OCI-LY1 (cell line): Measurements from ENCODE around the gene LHCGR.

ENCODE experiments used
- H2AFZ ChIP-seq: fragments of 200-600 bp; sonication (generic), shearing (Covaris generic); 2 replicates; pipeline ENCODE4 v1.6.0; 2014; ENCODE audit warnings: antibody characterized with exemption, mild to moderate bottlenecking, low read length
- H3F3A ChIP-seq: fragments of 200-600 bp; sonication (generic), shearing (Covaris generic); 2 replicates; pipeline ENCODE4 v1.6.0; 2014; ENCODE audit warnings: mild to moderate bottlenecking, antibody characterized with exemption, low read length, moderate library complexity; ENCODE audit not compliant: insufficient read depth
- H3K27ac ChIP-seq: fragments of 200-600 bp; sonication (generic); 2 replicates; pipeline ENCODE4 v1.5.1; 2014; ENCODE audit warnings: low read length, mixed run types, mild to moderate bottlenecking, low read depth; ENCODE audit not compliant: poor library complexity, severe bottlenecking
- H3K27me3 ChIP-seq: fragments of 200-600 bp; sonication (generic); 2 replicates; pipeline ENCODE4 v1.6.0; 2014; ENCODE audit warnings: antibody characterized with exemption, mild to moderate bottlenecking, low read length, moderate library complexity; ENCODE audit not compliant: insufficient read depth
- H3K36me3 ChIP-seq: fragments of 200-600 bp; sonication (generic); 2 replicates; pipeline ENCODE4 v1.6.1; 2014; ENCODE audit warnings: mild to moderate bottlenecking, antibody characterized with exemption, low read length, moderate library complexity, mixed read lengths; ENCODE audit not compliant: insufficient read depth
- H3K4me1 ChIP-seq: fragments of 200-600 bp; sonication (generic); 2 replicates; pipeline ENCODE4 v1.5.1; 2014; ENCODE audit warnings: mild to moderate bottlenecking, low read length, moderate library complexity; ENCODE audit not compliant: insufficient read depth, severe bottlenecking
- H3K4me2 ChIP-seq: fragments of 200-600 bp; sonication (generic), shearing (Covaris generic); 2 replicates; pipeline ENCODE4 v1.6.1; 2014; ENCODE audit warnings: low read length
- H3K4me3 ChIP-seq: fragments of 200-600 bp; sonication (generic); 2 replicates; pipeline ENCODE4 v1.5.1; 2014; ENCODE audit warnings: low read length, low read depth, mild to moderate bottlenecking, mixed read lengths; ENCODE audit not compliant: poor library complexity, severe bottlenecking
- H3K79me2 ChIP-seq: fragments of 200-600 bp; shearing (Covaris generic); 2 replicates; pipeline ENCODE4 v1.6.1; 2016; ENCODE audit warnings: mixed run types, low read length, mixed read lengths; ENCODE audit not compliant: insufficient read depth
- H3K9ac ChIP-seq: fragments of 200-600 bp; sonication (generic), shearing (Covaris generic); 2 replicates; pipeline ENCODE4 v1.6.1; 2014; ENCODE audit warnings: mild to moderate bottlenecking, low read length, mixed read lengths
- H3K9me2 ChIP-seq: fragments of 200-600 bp; sonication (generic), shearing (Covaris generic); 2 replicates; pipeline ENCODE4 v1.6.1; 2014; ENCODE audit warnings: low read depth, mild to moderate bottlenecking, low read length, mixed read lengths
- H3K9me3 ChIP-seq: fragments of 200-600 bp; shearing (Covaris generic); 2 replicates; pipeline ENCODE4 v1.6.1; 2014; ENCODE audit warnings: low read length, mixed read lengths
- H4K20me1 ChIP-seq: fragments of 200-600 bp; sonication (generic), shearing (Covaris generic); 2 replicates; pipeline ENCODE4 v1.6.0; 2016; ENCODE audit warnings: mild to moderate bottlenecking, low read length; ENCODE audit not compliant: insufficient read depth
- EZH2 ChIP-seq: fragments of 200-600 bp; sonication (generic), shearing (Covaris generic); IDR thresholded peaks from 2 replicates; pipeline ENCODE4 v1.8.0; 2017; ENCODE audit warnings: borderline replicate concordance, mixed run types, mild to moderate bottlenecking, antibody characterized with exemption, low read length, moderate library complexity, mixed read lengths
- TF ChIP-seq, protein P1 (sequence below): fragments of 200-600 bp; sonication (generic), shearing (Covaris generic); IDR thresholded peaks from 2 replicates; pipeline ENCODE4 v1.5.1; 2017; ENCODE audit warnings: mild to moderate bottlenecking, antibody characterized with exemption, low read length, moderate library complexity, mixed read lengths

The LHCGR gene

DNA sequence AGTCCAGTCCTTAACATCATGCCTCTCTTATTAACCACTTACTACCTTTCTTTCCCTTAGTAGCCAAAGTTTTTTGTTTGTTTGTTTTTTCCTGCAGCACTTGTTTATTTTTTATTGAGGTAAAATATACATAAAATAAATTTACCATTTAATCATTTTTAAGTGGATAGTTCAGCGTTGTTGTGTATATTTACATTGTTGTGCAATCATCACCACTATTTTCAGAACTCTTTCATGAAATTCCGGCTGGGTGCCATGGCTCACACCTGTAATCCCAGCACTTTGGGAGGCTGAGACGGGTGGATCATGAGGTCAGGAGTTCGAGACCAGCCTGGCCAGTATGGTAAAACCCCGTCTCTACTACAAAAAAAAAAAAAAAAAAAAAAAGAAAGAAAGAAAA lies 38.1 kb upstream of the LHCGR start:
- H3K9ac ChIP-seq = no peak overlapping the region
- no peak overlapping the region for H2AFZ ChIP-seq
- H3K4me2 ChIP-seq = no peak overlapping the region
- H3F3A ChIP-seq = no peaks in the 10 kb centered on the region
- H3K4me3 ChIP-seq = no peak overlapping the region
- H3K4me1 ChIP-seq = no peaks in the 10 kb centered on the region
- TF ChIP-seq, protein P1, sequence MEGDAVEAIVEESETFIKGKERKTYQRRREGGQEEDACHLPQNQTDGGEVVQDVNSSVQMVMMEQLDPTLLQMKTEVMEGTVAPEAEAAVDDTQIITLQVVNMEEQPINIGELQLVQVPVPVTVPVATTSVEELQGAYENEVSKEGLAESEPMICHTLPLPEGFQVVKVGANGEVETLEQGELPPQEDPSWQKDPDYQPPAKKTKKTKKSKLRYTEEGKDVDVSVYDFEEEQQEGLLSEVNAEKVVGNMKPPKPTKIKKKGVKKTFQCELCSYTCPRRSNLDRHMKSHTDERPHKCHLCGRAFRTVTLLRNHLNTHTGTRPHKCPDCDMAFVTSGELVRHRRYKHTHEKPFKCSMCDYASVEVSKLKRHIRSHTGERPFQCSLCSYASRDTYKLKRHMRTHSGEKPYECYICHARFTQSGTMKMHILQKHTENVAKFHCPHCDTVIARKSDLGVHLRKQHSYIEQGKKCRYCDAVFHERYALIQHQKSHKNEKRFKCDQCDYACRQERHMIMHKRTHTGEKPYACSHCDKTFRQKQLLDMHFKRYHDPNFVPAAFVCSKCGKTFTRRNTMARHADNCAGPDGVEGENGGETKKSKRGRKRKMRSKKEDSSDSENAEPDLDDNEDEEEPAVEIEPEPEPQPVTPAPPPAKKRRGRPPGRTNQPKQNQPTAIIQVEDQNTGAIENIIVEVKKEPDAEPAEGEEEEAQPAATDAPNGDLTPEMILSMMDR = no peak
- no peak for TF ChIP-seq EZH2
- no peak overlapping the region for H3K27ac ChIP-seq
- no peaks in the 10 kb centered on the region for H3K9me3 ChIP-seq
- no peaks in the 10 kb centered on the region for H3K36me3 ChIP-seq
- H4K20me1 ChIP-seq = no peaks in the 10 kb centered on the region
- H3K79me2 ChIP-seq = no peaks in the 10 kb centered on the region
- H3K27me3 ChIP-seq = no peaks in the 10 kb centered on the region
- H3K9me2 ChIP-seq = no peaks in the 10 kb centered on the region

DNA sequence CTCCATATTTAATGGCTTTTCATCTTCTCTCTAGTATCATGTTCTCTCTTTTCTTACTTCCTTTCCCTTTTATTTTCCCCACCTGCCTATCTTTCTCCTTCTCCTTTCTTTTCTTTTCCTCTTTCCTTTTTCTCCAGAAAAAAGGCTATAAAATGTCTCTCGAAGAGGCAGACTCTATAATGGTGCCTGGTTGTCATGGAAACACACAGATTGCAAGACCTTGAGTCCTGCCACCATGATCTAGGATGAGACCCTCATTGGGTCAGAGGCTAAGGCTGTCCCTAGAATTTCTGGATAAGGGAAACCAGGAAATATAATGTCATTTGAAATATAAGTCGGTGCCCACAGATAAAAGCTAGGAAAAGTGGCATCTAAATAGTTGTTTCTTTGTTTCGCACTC lies 36.5 kb upstream of the LHCGR start:
- Histone ChIP-seq H3K4me2 (no peak overlapping the region), H3K4me1 (no peaks in the 10 kb centered on the region)
- TF ChIP-seq, protein P1 = no peak
- no peak for TF ChIP-seq EZH2

DNA sequence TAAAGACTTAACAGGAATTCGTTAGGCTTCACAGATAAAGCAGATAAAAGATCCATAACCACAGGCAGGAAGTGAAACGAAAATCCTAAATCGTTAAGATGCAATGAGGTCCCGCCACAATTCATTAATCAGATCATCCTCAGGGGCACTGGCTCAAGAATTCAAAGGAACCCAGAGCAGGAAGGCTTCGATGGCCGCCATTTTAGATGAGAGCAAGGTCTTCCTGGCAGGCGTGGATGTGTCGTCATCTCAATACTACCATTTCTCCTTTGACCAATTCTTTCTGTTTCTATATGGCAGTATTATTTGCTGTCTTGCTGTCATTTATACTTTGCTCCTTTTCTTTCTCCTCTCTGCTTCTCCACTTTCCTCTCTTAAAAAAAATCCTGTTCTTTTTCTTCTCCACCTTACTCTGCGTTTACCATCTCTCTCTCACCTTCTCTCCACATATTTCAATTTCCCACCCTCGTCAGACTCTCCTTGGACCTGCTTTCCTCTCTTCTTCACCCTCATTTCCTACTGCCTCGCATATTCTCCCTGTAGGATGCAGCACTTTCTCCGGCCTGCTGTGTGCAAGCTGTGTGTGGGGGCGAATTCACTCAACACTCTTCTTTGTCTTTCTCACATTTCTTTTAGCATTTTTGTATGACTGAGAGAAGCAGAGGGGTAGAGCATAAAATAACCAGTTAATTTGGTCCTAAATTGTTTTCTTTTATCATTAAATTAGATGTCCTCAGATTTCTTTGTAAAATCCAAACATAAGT lies 35.1 kb upstream of the LHCGR start:
- Histone ChIP-seq H3K9ac (no peak overlapping the region), H3K27me3 (no peaks in the 10 kb centered on the region), H3K79me2 (no peaks in the 10 kb centered on the region), H2AFZ (no peak overlapping the region), H3K27ac (no peak overlapping the region), H3K4me1 (no peaks in the 10 kb centered on the region), H3F3A (no peaks in the 10 kb centered on the region), H3K36me3 (no peaks in the 10 kb centered on the region), H3K9me3 (no peaks in the 10 kb centered on the region), H3K4me2 (no peak overlapping the region), H4K20me1 (no peaks in the 10 kb centered on the region), H3K4me3 (no peak overlapping the region), H3K9me2 (no peaks in the 10 kb centered on the region)
- TF ChIP-seq EZH2 = no peak
- TF ChIP-seq, protein P1 = no peak

More for the DNA sequence above, 36.5 kb upstream of the LHCGR start:
- H3K9me2 ChIP-seq = no peaks in the 10 kb centered on the region
- H3K9me3 ChIP-seq = no peaks in the 10 kb centered on the region
- no peaks in the 10 kb centered on the region for H3K79me2 ChIP-seq
- no peak overlapping the region for H3K27ac ChIP-seq
- H3F3A ChIP-seq = no peaks in the 10 kb centered on the region
- H3K36me3 ChIP-seq = no peaks in the 10 kb centered on the region
- H3K4me3 ChIP-seq = no peak overlapping the region
- no peaks in the 10 kb centered on the region for H3K27me3 ChIP-seq
- no peak overlapping the region for H2AFZ ChIP-seq
- H4K20me1 ChIP-seq = no peaks in the 10 kb centered on the region
- H3K9ac ChIP-seq = no peak overlapping the region
